Measurements from ENCODE around the gene CFAP210.
"Not testable (repeated sequence)": the region's sequence is repeated elsewhere in the genome, so short reads cannot be mapped to it uniquely, and the experiment has no call there.

The CFAP210 gene

DNA sequence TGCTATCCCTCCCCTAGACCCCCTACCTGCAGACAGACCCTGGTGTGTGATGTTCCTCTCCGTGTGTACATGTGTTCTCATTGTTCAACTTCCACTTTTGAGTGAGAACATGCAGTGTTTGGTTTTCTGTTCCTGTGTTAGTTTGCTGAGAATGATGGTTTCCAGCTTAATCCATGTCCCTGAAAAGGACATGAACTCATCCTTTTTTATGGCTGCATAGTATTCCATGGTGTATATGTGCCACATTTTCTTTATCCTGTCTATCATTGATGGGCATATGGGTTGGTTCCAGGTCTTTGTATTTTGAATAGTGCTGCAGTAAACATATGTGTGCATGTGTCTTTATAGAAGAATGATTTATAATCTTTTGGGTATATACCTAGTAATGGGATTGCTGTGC lies 78.2 kb downstream of the CFAP210 start:
- DNase-seq (ENCODE audit: low read depth) = not testable (repeated sequence)

DNA sequence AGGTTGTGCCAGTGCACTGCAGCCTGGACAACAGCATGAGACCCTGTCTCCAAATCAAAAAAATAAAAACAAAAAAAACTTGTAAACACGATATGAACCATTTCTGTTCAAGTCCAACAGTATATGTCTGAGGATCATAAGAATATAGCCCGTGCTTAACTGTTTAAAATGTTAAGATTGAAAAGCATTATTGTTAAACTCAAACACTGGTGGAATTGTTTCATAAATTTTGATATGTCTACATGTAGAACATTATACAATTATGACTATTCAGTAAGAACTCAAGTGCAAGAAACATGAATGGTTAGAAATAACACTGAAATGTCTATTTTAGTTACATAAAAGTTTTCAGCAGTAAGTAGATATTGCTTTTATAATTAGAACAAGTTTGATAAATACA lies 80.3 kb downstream of the CFAP210 start:
- no peak for DNase-seq (ENCODE audit: low read depth)

DNA sequence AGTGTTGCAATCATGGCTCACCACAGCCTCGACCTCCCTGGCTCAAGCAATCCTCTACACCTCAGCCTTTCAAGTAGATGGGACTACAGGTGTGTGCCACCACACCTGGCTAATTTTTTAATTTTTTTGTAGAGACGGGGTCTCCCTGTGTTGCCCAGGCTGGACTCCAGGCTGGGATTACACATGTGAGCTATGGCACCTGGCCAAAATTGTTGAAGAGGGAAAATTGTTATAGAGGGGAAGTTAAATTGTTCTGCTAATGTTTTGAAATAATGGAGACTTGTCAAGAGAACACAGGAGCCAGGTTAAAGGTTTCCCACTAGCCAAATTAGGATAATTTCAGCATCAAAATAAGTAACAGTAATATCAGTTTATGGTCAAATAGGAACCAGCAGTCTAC lies 84.9 kb downstream of the CFAP210 start:
- DNase-seq (ENCODE audit: low read depth) = no peak

DNA sequence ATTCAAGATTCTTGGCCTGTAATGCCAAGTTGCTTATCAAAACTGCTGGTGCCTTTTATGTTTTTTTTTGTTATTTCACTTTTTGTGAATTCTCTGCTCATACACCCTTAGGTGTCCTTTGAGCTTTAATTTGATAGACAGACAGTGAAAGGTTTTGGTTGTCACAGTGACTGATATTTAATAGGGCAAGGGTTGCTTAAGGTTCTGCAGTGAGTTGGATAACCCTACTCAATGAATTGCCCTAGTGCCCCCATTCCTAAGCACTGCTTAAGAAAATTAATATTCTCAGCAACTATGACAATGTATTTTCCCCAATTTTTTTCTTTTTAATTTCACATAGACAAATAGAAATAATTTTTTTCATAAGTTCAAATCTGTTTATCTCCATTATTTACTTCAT lies 94.6 kb downstream of the CFAP210 start:
- DNase-seq (ENCODE audit: low read depth) = no peak

DNA sequence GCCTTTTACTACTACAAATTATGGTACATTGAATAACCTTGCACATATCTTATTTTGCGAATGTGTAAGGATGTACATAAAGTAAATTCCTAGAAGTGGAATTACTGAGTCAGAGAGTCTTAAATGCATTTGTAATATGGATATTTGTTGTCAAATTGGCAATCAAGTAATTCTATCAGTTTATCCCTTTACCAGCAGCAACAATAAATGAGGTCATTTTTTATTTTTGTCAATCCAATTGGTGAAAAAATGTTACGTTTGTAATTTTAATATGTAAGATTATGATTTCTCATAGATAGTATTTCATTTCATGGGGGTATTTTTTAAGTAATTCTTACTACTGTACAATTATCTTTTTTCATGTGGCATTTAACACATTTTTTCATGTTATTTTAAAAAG lies 95.2 kb downstream of the CFAP210 start:
- no peak for DNase-seq (ENCODE audit: low read depth)

DNA sequence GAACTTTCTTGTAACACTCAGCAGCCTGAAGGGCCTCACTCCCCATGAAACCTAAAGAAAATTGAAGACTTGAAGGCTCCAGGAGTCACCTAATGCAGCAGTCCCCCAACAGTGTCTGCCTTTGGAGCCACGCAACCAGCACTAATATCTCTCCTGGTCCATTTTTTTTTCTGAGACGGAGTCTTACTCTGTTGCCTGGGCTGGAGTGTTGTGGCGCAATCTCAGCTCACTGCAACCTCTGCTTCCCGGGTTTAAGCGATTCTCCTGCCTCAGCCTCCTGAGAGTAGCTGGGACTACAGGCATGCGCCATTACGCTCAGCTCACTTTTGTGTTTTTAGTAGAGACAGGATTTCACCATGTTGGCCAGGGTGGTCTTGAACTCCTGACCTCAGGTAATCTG lies 97.7 kb downstream of the CFAP210 start:
- DNase-seq (ENCODE audit: low read depth) = not testable (repeated sequence)
